Astrocyte (in vitro differentiated cells and primary cell): ENCODE measurements around the gene ADGRE1.

Experiments used
- EZH2 ChIP-seq: IDR thresholded peaks from 2 replicates; pipeline ENCODE4 v1.6.1; 2012; ENCODE audit warnings: mild to moderate bottlenecking, low read length, inconsistent platforms; ENCODE audit not compliant: insufficient read depth
- TF ChIP-seq, protein P1 (sequence below): IDR thresholded peaks from 2 replicates; pipeline ENCODE4 v1.5.1; 2011; ENCODE audit warnings: low read depth, mild to moderate bottlenecking, inconsistent platforms, low read length, moderate library complexity; ENCODE audit not compliant: insufficient read depth

DNA sequence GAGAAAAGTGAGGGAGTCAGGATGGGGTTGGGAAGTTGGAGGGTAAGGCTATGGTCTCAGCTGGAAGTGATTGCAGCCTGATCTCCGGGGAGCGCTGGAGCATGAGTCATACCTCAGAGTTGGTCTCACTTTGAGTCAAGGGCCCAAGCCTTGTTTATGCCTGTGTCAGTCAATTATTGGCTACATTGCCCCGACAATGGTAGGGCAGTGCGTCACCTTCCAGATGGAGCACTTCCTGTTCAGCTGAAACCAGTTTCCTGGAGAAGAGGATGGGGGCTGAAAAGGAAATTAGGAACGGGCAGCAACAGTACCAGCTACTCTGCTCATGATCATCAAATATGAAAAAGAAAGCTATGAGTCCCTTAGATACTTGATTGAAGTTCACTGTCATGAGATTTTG lies 60.4 kb downstream of the ADGRE1 start:
- TF ChIP-seq, protein P1, sequence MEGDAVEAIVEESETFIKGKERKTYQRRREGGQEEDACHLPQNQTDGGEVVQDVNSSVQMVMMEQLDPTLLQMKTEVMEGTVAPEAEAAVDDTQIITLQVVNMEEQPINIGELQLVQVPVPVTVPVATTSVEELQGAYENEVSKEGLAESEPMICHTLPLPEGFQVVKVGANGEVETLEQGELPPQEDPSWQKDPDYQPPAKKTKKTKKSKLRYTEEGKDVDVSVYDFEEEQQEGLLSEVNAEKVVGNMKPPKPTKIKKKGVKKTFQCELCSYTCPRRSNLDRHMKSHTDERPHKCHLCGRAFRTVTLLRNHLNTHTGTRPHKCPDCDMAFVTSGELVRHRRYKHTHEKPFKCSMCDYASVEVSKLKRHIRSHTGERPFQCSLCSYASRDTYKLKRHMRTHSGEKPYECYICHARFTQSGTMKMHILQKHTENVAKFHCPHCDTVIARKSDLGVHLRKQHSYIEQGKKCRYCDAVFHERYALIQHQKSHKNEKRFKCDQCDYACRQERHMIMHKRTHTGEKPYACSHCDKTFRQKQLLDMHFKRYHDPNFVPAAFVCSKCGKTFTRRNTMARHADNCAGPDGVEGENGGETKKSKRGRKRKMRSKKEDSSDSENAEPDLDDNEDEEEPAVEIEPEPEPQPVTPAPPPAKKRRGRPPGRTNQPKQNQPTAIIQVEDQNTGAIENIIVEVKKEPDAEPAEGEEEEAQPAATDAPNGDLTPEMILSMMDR, result no peak
- no peak for TF ChIP-seq EZH2
